Upper lobe of left lung (tissue), 4 donors: Measurements from ENCODE around the gene ASAH2.

Source experiments
- POLR2AphosphoS5 ChIP-seq, 2 donors: sonication (generic); formaldehyde crosslinking; IDR thresholded peaks; one replicate each; pipeline ENCODE4 v1.5.1; 2017; ENCODE audit warnings: antibody characterized with exemption in 2 of 2
- TF ChIP-seq, protein P1 (sequence below), 6 experiments: fragments of 450-650 bp in 4 of 6; fragments of 200-600 bp in 2 of 6; sonication (generic) in 2 of 6; IDR thresholded peaks; one replicate each; pipeline ENCODE4 v1.5.1; 2016 to 2019; ENCODE audit warnings: antibody characterized with exemption in 6 of 6

DNA sequence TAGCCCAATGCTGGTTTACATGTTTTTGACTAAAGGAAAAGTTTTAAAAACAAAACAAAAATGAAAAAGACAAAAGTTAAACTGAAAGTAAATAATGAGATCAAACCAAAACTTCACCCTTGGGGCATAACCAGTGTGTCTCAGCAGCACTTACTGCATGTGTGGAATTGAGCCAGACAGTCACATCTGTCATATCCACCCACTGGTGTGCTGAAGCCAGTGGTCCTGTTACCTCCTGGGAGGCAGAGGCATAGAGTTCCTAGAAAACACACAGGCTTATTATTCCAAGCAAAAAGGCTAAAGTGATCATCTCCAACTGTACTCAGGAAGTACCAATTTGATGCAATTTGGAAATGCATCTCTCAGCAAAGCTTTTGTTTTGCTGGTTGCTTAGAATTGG lies 40.4 kb downstream of the ASAH2 start:
- TF ChIP-seq, protein P1, sequence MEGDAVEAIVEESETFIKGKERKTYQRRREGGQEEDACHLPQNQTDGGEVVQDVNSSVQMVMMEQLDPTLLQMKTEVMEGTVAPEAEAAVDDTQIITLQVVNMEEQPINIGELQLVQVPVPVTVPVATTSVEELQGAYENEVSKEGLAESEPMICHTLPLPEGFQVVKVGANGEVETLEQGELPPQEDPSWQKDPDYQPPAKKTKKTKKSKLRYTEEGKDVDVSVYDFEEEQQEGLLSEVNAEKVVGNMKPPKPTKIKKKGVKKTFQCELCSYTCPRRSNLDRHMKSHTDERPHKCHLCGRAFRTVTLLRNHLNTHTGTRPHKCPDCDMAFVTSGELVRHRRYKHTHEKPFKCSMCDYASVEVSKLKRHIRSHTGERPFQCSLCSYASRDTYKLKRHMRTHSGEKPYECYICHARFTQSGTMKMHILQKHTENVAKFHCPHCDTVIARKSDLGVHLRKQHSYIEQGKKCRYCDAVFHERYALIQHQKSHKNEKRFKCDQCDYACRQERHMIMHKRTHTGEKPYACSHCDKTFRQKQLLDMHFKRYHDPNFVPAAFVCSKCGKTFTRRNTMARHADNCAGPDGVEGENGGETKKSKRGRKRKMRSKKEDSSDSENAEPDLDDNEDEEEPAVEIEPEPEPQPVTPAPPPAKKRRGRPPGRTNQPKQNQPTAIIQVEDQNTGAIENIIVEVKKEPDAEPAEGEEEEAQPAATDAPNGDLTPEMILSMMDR (IDR thresholded peaks at IDR 0.05), result no peak
- no peak for TF ChIP-seq POLR2AphosphoS5 (IDR thresholded peaks at IDR 0.05)
